HL-60 (cell line): ENCODE results near the gene POLK.

ENCODE experiments used
- GABPA ChIP-seq: IDR thresholded peaks from 2 replicates; pipeline ENCODE4 v1.6.1; 2012; ENCODE audit warnings: low read depth
- POLR2AphosphoS5 ChIP-seq: IDR thresholded peaks from 2 replicates; pipeline ENCODE4 v1.6.1; 2012; ENCODE audit warnings: low read depth
- TF ChIP-seq, protein P1 (sequence below): IDR thresholded peaks from 2 replicates; pipeline ENCODE4 v1.6.1; 2012; ENCODE audit warnings: low read depth; ENCODE audit not compliant: insufficient replicate concordance
- TF ChIP-seq, protein P2 (sequence below): IDR thresholded peaks from one replicate; pipeline ENCODE4 v1.5.1; 2011; ENCODE audit warnings: low read length, control low read depth, inconsistent platforms; ENCODE audit not compliant: insufficient read depth

DNA sequence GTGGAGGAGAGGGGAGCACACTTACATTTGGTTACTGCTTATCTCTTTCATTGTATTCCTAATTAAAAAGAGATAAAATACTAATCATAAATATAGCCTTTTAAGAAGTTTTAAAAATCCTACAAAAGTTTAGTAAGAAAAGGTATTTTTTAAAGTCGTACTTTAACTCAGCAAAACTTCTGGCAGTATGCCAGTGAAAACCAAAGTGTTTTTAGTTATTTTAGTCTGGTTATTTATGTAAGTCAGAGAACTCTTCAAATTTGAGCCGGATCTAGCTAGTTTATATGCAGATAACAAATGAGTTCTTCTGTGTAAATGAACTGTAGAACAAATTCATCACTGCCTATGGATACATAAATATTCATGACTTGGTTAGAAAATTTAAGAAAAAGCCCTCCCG is 63.1 kb downstream of the POLK start:
- TF ChIP-seq, protein P1, sequence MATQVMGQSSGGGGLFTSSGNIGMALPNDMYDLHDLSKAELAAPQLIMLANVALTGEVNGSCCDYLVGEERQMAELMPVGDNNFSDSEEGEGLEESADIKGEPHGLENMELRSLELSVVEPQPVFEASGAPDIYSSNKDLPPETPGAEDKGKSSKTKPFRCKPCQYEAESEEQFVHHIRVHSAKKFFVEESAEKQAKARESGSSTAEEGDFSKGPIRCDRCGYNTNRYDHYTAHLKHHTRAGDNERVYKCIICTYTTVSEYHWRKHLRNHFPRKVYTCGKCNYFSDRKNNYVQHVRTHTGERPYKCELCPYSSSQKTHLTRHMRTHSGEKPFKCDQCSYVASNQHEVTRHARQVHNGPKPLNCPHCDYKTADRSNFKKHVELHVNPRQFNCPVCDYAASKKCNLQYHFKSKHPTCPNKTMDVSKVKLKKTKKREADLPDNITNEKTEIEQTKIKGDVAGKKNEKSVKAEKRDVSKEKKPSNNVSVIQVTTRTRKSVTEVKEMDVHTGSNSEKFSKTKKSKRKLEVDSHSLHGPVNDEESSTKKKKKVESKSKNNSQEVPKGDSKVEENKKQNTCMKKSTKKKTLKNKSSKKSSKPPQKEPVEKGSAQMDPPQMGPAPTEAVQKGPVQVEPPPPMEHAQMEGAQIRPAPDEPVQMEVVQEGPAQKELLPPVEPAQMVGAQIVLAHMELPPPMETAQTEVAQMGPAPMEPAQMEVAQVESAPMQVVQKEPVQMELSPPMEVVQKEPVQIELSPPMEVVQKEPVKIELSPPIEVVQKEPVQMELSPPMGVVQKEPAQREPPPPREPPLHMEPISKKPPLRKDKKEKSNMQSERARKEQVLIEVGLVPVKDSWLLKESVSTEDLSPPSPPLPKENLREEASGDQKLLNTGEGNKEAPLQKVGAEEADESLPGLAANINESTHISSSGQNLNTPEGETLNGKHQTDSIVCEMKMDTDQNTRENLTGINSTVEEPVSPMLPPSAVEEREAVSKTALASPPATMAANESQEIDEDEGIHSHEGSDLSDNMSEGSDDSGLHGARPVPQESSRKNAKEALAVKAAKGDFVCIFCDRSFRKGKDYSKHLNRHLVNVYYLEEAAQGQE: no peak
- TF ChIP-seq, protein P2, sequence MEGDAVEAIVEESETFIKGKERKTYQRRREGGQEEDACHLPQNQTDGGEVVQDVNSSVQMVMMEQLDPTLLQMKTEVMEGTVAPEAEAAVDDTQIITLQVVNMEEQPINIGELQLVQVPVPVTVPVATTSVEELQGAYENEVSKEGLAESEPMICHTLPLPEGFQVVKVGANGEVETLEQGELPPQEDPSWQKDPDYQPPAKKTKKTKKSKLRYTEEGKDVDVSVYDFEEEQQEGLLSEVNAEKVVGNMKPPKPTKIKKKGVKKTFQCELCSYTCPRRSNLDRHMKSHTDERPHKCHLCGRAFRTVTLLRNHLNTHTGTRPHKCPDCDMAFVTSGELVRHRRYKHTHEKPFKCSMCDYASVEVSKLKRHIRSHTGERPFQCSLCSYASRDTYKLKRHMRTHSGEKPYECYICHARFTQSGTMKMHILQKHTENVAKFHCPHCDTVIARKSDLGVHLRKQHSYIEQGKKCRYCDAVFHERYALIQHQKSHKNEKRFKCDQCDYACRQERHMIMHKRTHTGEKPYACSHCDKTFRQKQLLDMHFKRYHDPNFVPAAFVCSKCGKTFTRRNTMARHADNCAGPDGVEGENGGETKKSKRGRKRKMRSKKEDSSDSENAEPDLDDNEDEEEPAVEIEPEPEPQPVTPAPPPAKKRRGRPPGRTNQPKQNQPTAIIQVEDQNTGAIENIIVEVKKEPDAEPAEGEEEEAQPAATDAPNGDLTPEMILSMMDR: no peak
- TF ChIP-seq GABPA (no peak), POLR2AphosphoS5 (no peak)
